ENCODE measurements around the gene LRRC66.

Gene LRRC66

GRCh38 chr4:51958199-51958968, 61.8 kb downstream of the LRRC66 start:
- DNase-seq (ENCODE audit: low read depth) = no peak
- H3K4me3 ChIP-seq (ENCODE audit: low read depth, low read length) = no peak overlapping the region
- no peak for TF ChIP-seq CTCF (IDR thresholded peaks at IDR 0.05; ENCODE audit: control insufficient read depth, extremely low read depth, insufficient read depth)

Measured in LNCaP clone FGC (cell line).